Astrocyte (in vitro differentiated cells and primary cell): ENCODE measurements around the gene IL3RA. TPM values are rescaled to one million over a fixed set of nuclear protein-coding genes. Genes with fewer than 3 reads are reported as not detected.

Source experiments
- DNase-seq: peaks from one replicate; pipeline ENCODE4 v3.0.0-alpha.2; 2010; ENCODE audit warnings: low read depth
- FAIRE-seq: peaks from 2 replicates; lab custom pipeline; 2011; peaks lifted over from hg19 to GRCh38; lab: Jason Lieb, UNC
- H2AFZ ChIP-seq: 2 replicates; pipeline ENCODE4 v1.6.0; 2012; ENCODE audit warnings: low read depth, low read length, inconsistent platforms
- H3K27ac ChIP-seq: 2 replicates; pipeline ENCODE4 v1.5.1; 2011; ENCODE audit warnings: low read depth, low read length, inconsistent platforms
- H3K27me3 ChIP-seq: 2 replicates; pipeline ENCODE4 v1.6.0; 2011; ENCODE audit warnings: low read length, inconsistent platforms; ENCODE audit not compliant: insufficient read depth
- H3K36me3 ChIP-seq: 2 replicates; pipeline ENCODE4 v1.5.1; 2011; ENCODE audit warnings: low read length, inconsistent platforms; ENCODE audit not compliant: insufficient read depth
- H3K4me1 ChIP-seq: 2 replicates; pipeline ENCODE4 v1.5.1; 2011; ENCODE audit warnings: low read length, inconsistent platforms; ENCODE audit not compliant: insufficient read depth
- H3K4me2 ChIP-seq: 2 replicates; pipeline ENCODE4 v1.6.0; 2012; ENCODE audit warnings: low read length, inconsistent platforms
- H3K4me3 ChIP-seq: 2 replicates; pipeline ENCODE4 v1.5.1; 2011; ENCODE audit warnings: low read depth, mild to moderate bottlenecking, low read length, inconsistent platforms; ENCODE audit not compliant: insufficient read depth
- H3K79me2 ChIP-seq: 2 replicates; pipeline ENCODE4 v1.6.0; 2012; ENCODE audit warnings: mild to moderate bottlenecking, low read length, inconsistent platforms; ENCODE audit not compliant: insufficient read depth
- H3K9ac ChIP-seq: 2 replicates; pipeline ENCODE4 v1.6.0; 2012; ENCODE audit warnings: mild to moderate bottlenecking, low read length, inconsistent platforms
- H3K9me3 ChIP-seq: 2 replicates; pipeline ENCODE4 v1.5.1; 2012; ENCODE audit warnings: low read depth, mild to moderate bottlenecking, low read length, inconsistent platforms; ENCODE audit not compliant: insufficient read depth
- H4K20me1 ChIP-seq: 2 replicates; pipeline ENCODE4 v1.6.0; 2012; ENCODE audit warnings: low read length, inconsistent platforms; ENCODE audit not compliant: insufficient read depth
- H3K27ac Mint-ChIP-seq: one replicate; pipeline ENCODE4 v1.8.0; 2021; ENCODE audit warnings: mild to moderate bottlenecking, mixed read lengths; ENCODE audit not compliant: unreplicated experiment
- H3K27me3 Mint-ChIP-seq: one replicate; pipeline ENCODE4 v1.8.0; 2021; ENCODE audit warnings: low read depth, mixed read lengths; ENCODE audit not compliant: unreplicated experiment
- H3K36me3 Mint-ChIP-seq: one replicate; pipeline ENCODE4 v1.8.0; 2021; ENCODE audit warnings: low read depth, mixed read lengths; ENCODE audit not compliant: unreplicated experiment
- H3K4me1 Mint-ChIP-seq: one replicate; pipeline ENCODE4 v1.8.0; 2021; ENCODE audit warnings: low read depth, mixed read lengths; ENCODE audit not compliant: unreplicated experiment
- H3K4me3 Mint-ChIP-seq: one replicate; pipeline ENCODE4 v1.8.0; 2021; ENCODE audit warnings: mild to moderate bottlenecking, moderate library complexity, mixed read lengths; ENCODE audit not compliant: unreplicated experiment
- H3K9me3 Mint-ChIP-seq: one replicate; pipeline ENCODE4 v1.8.0; 2021; ENCODE audit warnings: mild to moderate bottlenecking, mixed read lengths; ENCODE audit not compliant: unreplicated experiment
- EZH2 ChIP-seq: IDR thresholded peaks from 2 replicates; pipeline ENCODE4 v1.6.1; 2012; ENCODE audit warnings: mild to moderate bottlenecking, low read length, inconsistent platforms; ENCODE audit not compliant: insufficient read depth
- total RNA-seq: library from RNA; stranded (reverse); gene quantifications from 2 replicates; pipeline ENCODE4 v1.2.1, GENCODE V29; 2021
- TF ChIP-seq, protein P1 (sequence below): IDR thresholded peaks from 2 replicates; pipeline ENCODE4 v1.5.1; 2011; ENCODE audit warnings: low read depth, mild to moderate bottlenecking, inconsistent platforms, low read length, moderate library complexity; ENCODE audit not compliant: insufficient read depth

Gene IL3RA
- total RNA-seq, 1 donor from 2014 or later, result not detected

DNA sequence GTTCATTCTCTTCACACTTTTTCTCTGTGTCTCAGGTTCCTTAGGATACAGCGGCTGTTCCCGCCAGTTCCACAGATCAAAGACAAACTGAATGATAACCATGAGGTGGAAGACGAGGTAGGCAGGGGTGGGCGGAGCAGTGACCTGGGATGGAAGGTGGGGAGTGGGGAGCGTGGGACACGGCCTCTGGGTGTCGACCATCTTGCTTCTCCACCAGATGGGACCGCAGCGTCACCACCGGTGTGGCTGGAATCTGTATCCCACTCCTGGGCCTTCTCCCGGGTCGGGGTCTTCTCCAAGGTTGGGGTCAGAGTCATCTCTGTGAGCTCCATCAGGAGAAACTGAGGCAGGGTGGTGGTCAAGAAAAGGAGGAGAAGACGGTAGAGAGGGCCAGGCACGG lies 31.2 kb upstream of the IL3RA start:
- H2AFZ ChIP-seq, result no peak overlapping the region
- H3K4me1 ChIP-seq, result no peaks in the 10 kb centered on the region
- FAIRE-seq (no peak), DNase-seq (no peak)
- Mint-ChIP-seq H3K27ac (no peak overlapping the region), H3K4me1 (no peaks in the 10 kb centered on the region), H3K36me3 (no peaks in the 10 kb centered on the region), H3K9me3 (peaks cover 20% of the 10 kb centered on the region), H3K4me3 (no peak overlapping the region), H3K27me3 (no peaks in the 10 kb centered on the region)
- no peak overlapping the region for H3K27ac ChIP-seq
- no peaks in the 10 kb centered on the region for H3K36me3 ChIP-seq
- H3K4me3 ChIP-seq, result no peak overlapping the region
- no peaks in the 10 kb centered on the region for H3K79me2 ChIP-seq
- no peaks in the 10 kb centered on the region for H4K20me1 ChIP-seq
- H3K9ac ChIP-seq, result no peak overlapping the region
- no peak overlapping the region for H3K4me2 ChIP-seq
- TF ChIP-seq, protein P1, sequence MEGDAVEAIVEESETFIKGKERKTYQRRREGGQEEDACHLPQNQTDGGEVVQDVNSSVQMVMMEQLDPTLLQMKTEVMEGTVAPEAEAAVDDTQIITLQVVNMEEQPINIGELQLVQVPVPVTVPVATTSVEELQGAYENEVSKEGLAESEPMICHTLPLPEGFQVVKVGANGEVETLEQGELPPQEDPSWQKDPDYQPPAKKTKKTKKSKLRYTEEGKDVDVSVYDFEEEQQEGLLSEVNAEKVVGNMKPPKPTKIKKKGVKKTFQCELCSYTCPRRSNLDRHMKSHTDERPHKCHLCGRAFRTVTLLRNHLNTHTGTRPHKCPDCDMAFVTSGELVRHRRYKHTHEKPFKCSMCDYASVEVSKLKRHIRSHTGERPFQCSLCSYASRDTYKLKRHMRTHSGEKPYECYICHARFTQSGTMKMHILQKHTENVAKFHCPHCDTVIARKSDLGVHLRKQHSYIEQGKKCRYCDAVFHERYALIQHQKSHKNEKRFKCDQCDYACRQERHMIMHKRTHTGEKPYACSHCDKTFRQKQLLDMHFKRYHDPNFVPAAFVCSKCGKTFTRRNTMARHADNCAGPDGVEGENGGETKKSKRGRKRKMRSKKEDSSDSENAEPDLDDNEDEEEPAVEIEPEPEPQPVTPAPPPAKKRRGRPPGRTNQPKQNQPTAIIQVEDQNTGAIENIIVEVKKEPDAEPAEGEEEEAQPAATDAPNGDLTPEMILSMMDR, result no peak
- no peak for TF ChIP-seq EZH2
- no peaks in the 10 kb centered on the region for H3K27me3 ChIP-seq
- peaks cover 2% of the 10 kb centered on the region for H3K9me3 ChIP-seq

DNA sequence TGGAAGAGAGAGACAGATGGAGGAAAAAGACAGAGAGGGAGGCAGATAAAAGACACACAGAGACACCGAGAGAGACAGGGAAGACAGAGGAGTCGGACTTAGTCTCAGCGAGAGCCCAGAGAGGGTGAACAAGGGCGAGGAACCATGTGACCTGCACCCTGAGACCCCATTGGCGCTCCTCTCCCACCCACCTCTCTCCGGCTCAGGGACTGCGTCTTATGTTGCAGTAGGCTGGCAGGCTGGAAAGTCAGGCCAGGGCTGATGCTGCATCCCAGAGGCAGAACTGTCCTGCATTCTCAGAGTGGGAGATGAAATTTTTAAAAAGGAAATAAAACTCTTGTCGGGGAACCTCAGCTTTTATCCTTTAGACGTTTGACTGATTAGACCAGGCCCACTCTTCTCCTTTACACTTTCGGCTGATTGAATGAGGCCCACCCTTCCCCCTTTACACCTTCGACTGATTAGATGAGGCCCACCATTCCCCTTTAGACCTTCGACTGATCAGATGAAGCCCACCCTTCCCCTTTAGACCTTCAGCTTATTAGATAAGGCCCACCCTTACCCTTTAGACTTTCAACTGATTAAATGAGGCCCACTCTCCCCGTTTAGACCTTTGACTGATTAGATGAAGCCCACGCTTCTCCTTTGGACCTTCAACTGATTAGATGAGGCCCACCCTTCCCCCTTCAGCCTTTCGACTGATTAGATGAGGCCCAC lies 29.5 kb upstream of the IL3RA start:
- no peak overlapping the region for H2AFZ ChIP-seq
- no peak overlapping the region for H3K27ac Mint-ChIP-seq
- H3K4me3 ChIP-seq, result no peak overlapping the region
- H3K9me3 Mint-ChIP-seq, result peaks cover 20% of the 10 kb centered on the region
- FAIRE-seq (no peak), DNase-seq (no peak)
- no peaks in the 10 kb centered on the region for H3K36me3 ChIP-seq
- H4K20me1 ChIP-seq, result no peaks in the 10 kb centered on the region
- TF ChIP-seq, protein P1, result no peak
- no peak for TF ChIP-seq EZH2
- peaks cover 2% of the 10 kb centered on the region for H3K9me3 ChIP-seq
- H3K79me2 ChIP-seq, result no peaks in the 10 kb centered on the region
- H3K9ac ChIP-seq, result no peak overlapping the region
- no peaks in the 10 kb centered on the region for H3K36me3 Mint-ChIP-seq
- no peak overlapping the region for H3K27ac ChIP-seq
- H3K27me3 Mint-ChIP-seq, result no peaks in the 10 kb centered on the region
- no peak overlapping the region for H3K4me2 ChIP-seq
- H3K4me1 ChIP-seq, result no peaks in the 10 kb centered on the region
- no peaks in the 10 kb centered on the region for H3K27me3 ChIP-seq
- H3K4me1 Mint-ChIP-seq, result no peaks in the 10 kb centered on the region
- H3K4me3 Mint-ChIP-seq, result no peak overlapping the region
